Spinal cord (tissue), 10 donors: Measurements from ENCODE around the gene HOXA7. TPM values are rescaled to one million over a fixed set of nuclear protein-coding genes. Genes with fewer than 3 reads are reported as not detected.

Source experiments
- DNase-seq, 6 donors: peaks; one replicate each; pipeline versions ENCODE4 v3.0.0 to v3.0.0-alpha.2; 2013 to 2015; ENCODE audit warnings: low spot score in 6 of 6, low read depth in 4 of 6
- H3K27ac ChIP-seq: one replicate; pipeline ENCODE4 v1.5.1; 2013; ENCODE audit warnings: low read depth, low read length, control low read depth
- H3K27me3 ChIP-seq: one replicate; pipeline ENCODE4 v1.6.1; 2013; ENCODE audit warnings: low read length; ENCODE audit not compliant: control insufficient read depth, insufficient read depth
- H3K36me3 ChIP-seq: one replicate; pipeline ENCODE4 v1.6.1; 2013; ENCODE audit warnings: low read length; ENCODE audit not compliant: control insufficient read depth, insufficient read depth
- H3K4me1 ChIP-seq: one replicate; pipeline ENCODE4 v1.6.1; 2013; ENCODE audit warnings: low read length; ENCODE audit not compliant: control insufficient read depth, insufficient read depth
- H3K4me3 ChIP-seq: one replicate; pipeline ENCODE4 v1.5.1; 2013; ENCODE audit warnings: low read depth, low read length, control low read depth
- H3K9me3 ChIP-seq: one replicate; pipeline ENCODE4 v1.6.1; 2013; ENCODE audit warnings: low read length; ENCODE audit not compliant: control insufficient read depth, insufficient read depth
- WGBS: methylation state at CpG from one replicate; pipeline ENCODE4 v1.1.5; 2013; ENCODE audit warnings: missing lambda C conversion rate; ENCODE audit not compliant: insufficient coverage; 5-methylcytosine and 5-hydroxymethylcytosine counted together
- polyA plus RNA-seq, 2 donors: library from polyadenylated mRNA; unstranded; fragments of 120-200 nt; gene quantifications; one replicate each; pipeline ENCODE4 v1.2.1, GENCODE V29; 2013; ENCODE audit not compliant: insufficient read length in 2 of 2
- total RNA-seq, 2 donors: library from RNA; depleted of rRNA in 1 of 2; stranded (reverse); fragments of 120-200 nt in 1 of 2; fragments of >200 nt in 1 of 2; gene quantifications; one replicate each; pipeline versions ENCODE4 v1.2.3 to v1.2.4, GENCODE V29; 2013 to 2014
- donor health status: healthy.

The HOXA7 gene
- total and polyA plus RNA-seq, 4 donors, result 9.6 to 111 (median 52.1) TPM

- peak in 1 of 6 donors; percentile 79 for DNase-seq
- WGBS, result 32% methylated on average over 12 of the region's 18 CpGs
- peak overlapping the region; percentile 99 for H3K27ac ChIP-seq
- H3K36me3 ChIP-seq, result peaks cover 7% of the 10 kb centered on the region
- H3K4me3 ChIP-seq, result no peak overlapping the region
- H3K27me3 ChIP-seq, result peaks cover 2% of the 10 kb centered on the region
- no peaks in the 10 kb centered on the region for H3K9me3 ChIP-seq
- peaks cover 44% of the 10 kb centered on the region for H3K4me1 ChIP-seq
Observed at GRCh38 chr7:27133409-27134231, 22.9 kb downstream of the HOXA7 start.

GRCh38 chr7:27132978-27133377 is 23.5 kb downstream of the HOXA7 start:
- 19% methylated on average over 3 of the region's 6 CpGs for WGBS
- Histone ChIP-seq H3K27me3 (peaks cover 2% of the 10 kb centered on the region), H3K4me1 (peaks cover 41% of the 10 kb centered on the region)

GRCh38 chr7:27132214-27132613 is 24.3 kb downstream of the HOXA7 start:
- Histone ChIP-seq H3K27me3 (peaks cover 2% of the 10 kb centered on the region), H3K4me1 (peaks cover 40% of the 10 kb centered on the region), H3K9me3 (no peaks in the 10 kb centered on the region), H3K4me3 (no peak overlapping the region), H3K36me3 (peaks cover 7% of the 10 kb centered on the region), H3K27ac (peak overlapping the region; percentile 94)
- no CpG with 5 or more reads among the region's 2 CpGs for WGBS
- no peak for DNase-seq

More at GRCh38 chr7:27132978-27133377, 23.5 kb downstream of the HOXA7 start:
- Histone ChIP-seq H3K9me3 (no peaks in the 10 kb centered on the region), H3K27ac (peak overlapping the region; percentile 99), H3K4me3 (no peak overlapping the region), H3K36me3 (peaks cover 7% of the 10 kb centered on the region)
- no peak for DNase-seq

DNA sequence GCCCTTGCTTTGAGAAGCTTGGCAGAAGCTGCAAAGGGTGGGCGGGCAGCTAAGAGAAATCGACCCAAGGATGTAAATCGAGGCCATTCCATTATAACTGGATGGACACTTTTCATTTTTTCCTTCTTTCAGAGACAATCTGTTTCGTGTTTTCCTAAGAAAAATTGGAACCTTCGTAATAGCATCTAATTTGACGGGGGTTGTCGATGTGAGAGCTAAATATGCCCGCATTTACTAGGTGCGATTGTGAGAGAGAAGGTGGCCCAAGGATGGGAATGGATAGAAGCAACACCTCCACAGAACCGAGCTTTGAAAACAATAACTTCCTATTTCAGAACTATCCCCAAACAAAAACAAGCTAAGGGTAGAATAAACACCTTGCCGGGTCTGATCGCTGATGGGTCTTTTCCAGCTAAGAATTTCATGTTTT is 25.1 kb downstream of the HOXA7 start:
- peaks cover 7% of the 10 kb centered on the region for H3K36me3 ChIP-seq
- no peaks in the 10 kb centered on the region for H3K27me3 ChIP-seq
- H3K4me3 ChIP-seq, result peak overlapping the region; percentile 83
- WGBS, result 40% methylated on average over 2 of the region's 12 CpGs
- peaks cover 32% of the 10 kb centered on the region for H3K4me1 ChIP-seq
- DNase-seq, result no peak
- H3K9me3 ChIP-seq, result no peaks in the 10 kb centered on the region
- H3K27ac ChIP-seq, result peak overlapping the region; percentile 94

- Histone ChIP-seq H3K4me3 (peak within 1 kb of the TSS; percentile 83), H3K4me1 (peaks cover 26% of the 10 kb centered on the region), H3K9me3 (no peaks in the 10 kb centered on the region), H3K27ac (peak within 1 kb of the TSS; percentile 98), H3K27me3 (no peaks in the 10 kb centered on the region), H3K36me3 (peaks cover 7% of the 10 kb centered on the region)
- peak in 4 of 6 donors; percentile 85 to 97 (median 90) for DNase-seq
- WGBS, result under 1% methylated on average over 56 of the region's 67 CpGs
Observed at GRCh38 chr7:27130540-27131389, 25.7 kb downstream of the HOXA7 start, which contains the start of gene HOXA4. Gene HOXA4, minus strand, starts transcription at chr7:27130757. Its CDS starts 24 bp downstream, at chr7:27130733.

- Histone ChIP-seq H3K4me1 (peaks cover 35% of the 10 kb centered on the region), H3K27ac (peak overlapping the region; percentile 98), H3K4me3 (peak overlapping the region; percentile 45), H3K36me3 (peaks cover 7% of the 10 kb centered on the region), H3K9me3 (no peaks in the 10 kb centered on the region), H3K27me3 (peaks cover 1% of the 10 kb centered on the region)
- peak in 2 of 6 donors; percentile 84 to 93 for DNase-seq
- 2% methylated on average over 72 of the region's 72 CpGs for WGBS
Observed at GRCh38 chr7:27129729-27130539, 26.5 kb downstream of the HOXA7 start.

DNA sequence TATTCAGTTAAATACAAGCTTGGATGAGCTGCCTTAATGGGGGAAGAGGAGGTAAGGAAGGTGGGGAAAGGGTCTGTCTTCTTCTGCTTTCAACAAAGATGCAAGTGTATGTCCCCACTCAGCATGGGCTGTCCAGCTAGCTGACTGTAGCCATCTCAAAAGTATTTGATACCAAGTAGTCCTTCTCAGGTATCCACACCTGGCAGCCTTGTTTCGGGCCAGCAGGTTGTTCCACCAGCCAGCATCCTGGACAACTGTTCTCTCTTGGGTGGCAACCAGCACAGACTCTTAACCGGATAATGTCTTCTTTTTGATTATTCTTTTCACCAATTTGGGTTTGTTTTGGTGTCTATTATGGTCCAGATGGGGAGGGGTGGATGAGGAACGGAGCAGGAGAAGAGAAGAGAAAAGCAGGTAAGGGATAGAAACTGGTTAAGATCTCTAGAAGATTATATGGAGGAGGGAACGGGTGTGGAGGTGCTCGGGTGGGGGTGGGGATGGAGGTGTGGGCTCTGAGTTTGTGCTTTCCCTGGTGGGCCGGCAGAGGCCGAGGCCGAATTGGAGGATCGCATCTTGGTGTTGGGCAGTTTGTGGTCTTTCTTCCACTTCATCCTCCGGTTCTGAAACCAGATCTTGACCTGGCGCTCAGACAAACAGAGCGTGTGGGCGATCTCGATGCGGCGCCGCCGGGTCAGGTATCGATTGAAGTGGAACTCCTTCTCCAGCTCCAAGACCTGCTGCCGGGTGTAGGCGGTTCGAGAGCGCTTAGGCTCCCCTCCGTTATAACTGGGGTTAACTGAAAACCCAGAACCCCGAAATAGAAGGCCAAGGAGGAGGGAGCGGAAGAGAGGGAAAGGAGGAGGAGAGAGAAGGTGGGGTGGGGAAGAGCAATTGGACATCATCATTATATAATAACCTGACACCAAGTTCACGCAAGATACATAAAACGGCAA is 27.4 kb downstream of the HOXA7 start:
- Histone ChIP-seq H3K36me3 (peaks cover 12% of the 10 kb centered on the region), H3K4me3 (peak overlapping the region; percentile 45), H3K27me3 (peaks cover 5% of the 10 kb centered on the region), H3K4me1 (peaks cover 43% of the 10 kb centered on the region), H3K27ac (peak overlapping the region; percentile 98), H3K9me3 (no peaks in the 10 kb centered on the region)
- no peak for DNase-seq
- WGBS, result 38% methylated on average over 20 of the region's 28 CpGs

- H3K27me3 ChIP-seq, result peaks cover 5% of the 10 kb centered on the region
- no peaks in the 10 kb centered on the region for H3K9me3 ChIP-seq
- peak in 1 of 6 donors; percentile 72 for DNase-seq
- WGBS, result 14% methylated on average over 1 of the region's 2 CpGs
- peaks cover 47% of the 10 kb centered on the region for H3K4me1 ChIP-seq
- no peak overlapping the region for H3K4me3 ChIP-seq
- peak overlapping the region; percentile 98 for H3K27ac ChIP-seq
- H3K36me3 ChIP-seq, result peaks cover 14% of the 10 kb centered on the region
Observed at GRCh38 chr7:27128034-27128433, 28.4 kb downstream of the HOXA7 start.
